Measurements from ENCODE around the gene UBE2G1. TPM values are rescaled to one million over a fixed set of nuclear protein-coding genes. Genes with fewer than 3 reads are reported as not detected.

UBE2G1 gene
- total RNA-seq, 1 experiment from 2014 or later: 80.6 TPM

GRCh38 chr17:4409659-4410058, 43.2 kb upstream of the UBE2G1 start:
- Histone ChIP-seq H3K9ac (ENCODE audit: low read length) (no peak overlapping the region), H4K20me1 (ENCODE audit: insufficient read depth) (no peaks in the 10 kb centered on the region), H3K9me3 (ENCODE audit: control insufficient read depth in 1 of 2, insufficient read depth in 1 of 2, low read depth in 1 of 2, low read length in 2 of 2) (no peaks in the 10 kb centered on the region), H2AFZ (ENCODE audit: low read depth, low read length, poor library complexity, severe bottlenecking) (no peak overlapping the region), H3K36me3 (ENCODE audit: control insufficient read depth in 1 of 2, insufficient read depth in 2 of 2, low read length in 2 of 2) (no peaks in the 10 kb centered on the region), H3K27me3 (ENCODE audit: insufficient read depth, low read length) (no peaks in the 10 kb centered on the region), H3K4me2 (ENCODE audit: low read length) (no peak overlapping the region), H3K4me1 (ENCODE audit: control insufficient read depth in 1 of 2, insufficient read depth in 2 of 2, low read length in 2 of 2) (peaks cover 0 to 4% of the 10 kb centered on the region in 2 experiments; a peak in 2 of 4 replicates), H3K4me3 (replicated peaks in 1 of 2; ENCODE audit: low read depth in 1 of 2, low read length in 2 of 2) (no peak overlapping the region), H3K9me2 (ENCODE audit: insufficient read depth) (no peaks in the 10 kb centered on the region), H3K79me2 (ENCODE audit: insufficient read depth, low read length) (no peaks in the 10 kb centered on the region), H3K27ac (ENCODE audit: low read depth, low read length) (no peak overlapping the region)
- ChIA-PET POLR2A (no interaction called here), RAD21 (ENCODE audit: low non-redundant PET in 1 of 2, low total read pairs in 2 of 2, uncharacterized antibody in 2 of 2, unreplicated experiment in 2 of 2) (no interaction called here), CTCF (no interaction called here)
- no peak for TF ChIP-seq EZH2phosphoT487 (IDR thresholded peaks at IDR 0.05; ENCODE audit: borderline replicate concordance)
- TF ChIP-seq CBX3 (IDR thresholded peaks at IDR 0.05; ENCODE audit: low read depth): no peak
- TF ChIP-seq CEBPB (IDR thresholded peaks at IDR 0.05; ENCODE audit: low read depth): no peak
- TF ChIP-seq ATF3 (IDR thresholded peaks at IDR 0.05): no peak
- TF ChIP-seq ZNF274 (IDR thresholded peaks at IDR 0.05; ENCODE audit: low read depth, low read length): no peak
- no peak for TF ChIP-seq ZBTB33 (IDR thresholded peaks at IDR 0.05; ENCODE audit: extremely low read depth, insufficient replicate concordance, low read length)
- TF ChIP-seq SP1 (IDR thresholded peaks at IDR 0.05; ENCODE audit: low read depth): no peak
- TF ChIP-seq FOSL1 (IDR thresholded peaks at IDR 0.05; ENCODE audit: low read depth): no peak
- TF ChIP-seq ZFX (IDR thresholded peaks at IDR 0.05): no peak
- TF ChIP-seq REST (IDR thresholded peaks at IDR 0.05; ENCODE audit: low read depth): no peak
- no peak for TF ChIP-seq YY1 (IDR thresholded peaks at IDR 0.05; ENCODE audit: extremely low read depth, insufficient replicate concordance, low read depth, low read length)
- no TSS peak for BruUV-seq (replicated peaks)
- intact Hi-C loops (cut with micrococcal nuclease): loop anchor here (5.0 to 10.0 kb wide), 3 partner anchors 375 to 562 kb away; partner anchors contain the start of gene NCBP3
- ATAC-seq (no peak), DNase-seq (ENCODE audit: low read depth, low spot score) (no peak)

All from HCT116 (cell line).